NCI-H1417 (cell line): ENCODE measurements around the gene NKX6-2.

Source experiments
- DNase-seq, 3 experiments: peaks; one replicate each; lab custom pipeline; 2025; lab: John Stamatoyannopoulos, UW

NKX6-2 gene

DNA sequence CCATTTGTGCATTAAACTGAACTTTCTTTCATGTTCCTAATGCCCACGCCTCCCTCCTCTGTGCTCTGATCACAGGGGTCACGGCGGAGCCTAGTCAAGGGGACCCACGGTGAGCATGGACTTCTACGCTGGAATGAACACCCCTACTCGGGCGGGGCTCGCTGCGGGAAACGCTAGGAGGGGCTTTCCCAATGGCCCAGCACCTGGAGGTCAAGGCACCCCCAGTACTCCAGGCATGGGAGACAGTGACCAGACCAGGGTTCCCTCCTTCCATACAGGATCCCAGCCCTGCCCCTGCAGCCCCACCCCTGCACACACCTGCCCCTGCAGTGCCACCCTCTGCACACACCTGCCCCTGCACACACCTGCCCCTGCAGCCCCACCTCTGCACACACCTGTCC lies 27.1 kb upstream of the NKX6-2 start:
- DNase-seq = no peak

- DNase-seq = no peak
These were observed 26.6 kb upstream of the NKX6-2 start for GRCh38 chr10:132812520-132812919.

DNA sequence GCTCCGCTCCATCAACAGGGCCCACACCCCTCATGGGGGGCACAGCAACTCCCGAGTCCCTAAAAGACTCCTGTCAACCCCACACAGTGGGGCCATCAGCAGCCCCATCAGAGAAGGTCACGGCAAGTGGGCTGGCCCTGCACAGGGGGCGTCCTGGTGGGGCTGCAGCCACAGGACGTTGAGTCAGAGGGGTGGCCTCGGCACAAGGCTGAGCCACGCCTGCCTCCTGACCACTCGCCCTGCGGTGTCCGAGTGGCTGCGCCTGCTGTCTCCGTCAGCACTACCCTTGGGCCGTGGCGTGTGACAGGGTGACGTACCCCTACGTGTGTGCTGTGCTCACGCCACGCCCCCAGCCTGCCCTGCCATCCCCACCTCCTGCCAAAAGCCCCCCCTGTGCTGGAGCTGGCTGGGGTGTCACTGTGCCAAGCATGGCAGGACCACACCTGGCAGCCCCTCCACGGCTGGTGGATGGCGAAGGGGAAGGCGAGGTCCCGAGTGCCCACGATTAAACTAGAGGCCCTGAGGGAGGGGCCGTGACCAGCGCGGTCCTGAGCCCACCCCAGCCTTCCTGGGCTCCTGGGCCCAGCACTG lies 26.0 kb upstream of the NKX6-2 start:
- DNase-seq = no peak

GRCh38 chr10:132810807-132811700 lies 25.1 kb upstream of the NKX6-2 start:
- no peak for DNase-seq

- DNase-seq = no peak
These were observed 24.3 kb upstream of the NKX6-2 start for GRCh38 chr10:132810141-132810806.

GRCh38 chr10:132809232-132810140 lies 23.5 kb upstream of the NKX6-2 start:
- DNase-seq = no peak

GRCh38 chr10:132808383-132809231 lies 22.7 kb upstream of the NKX6-2 start:
- no peak for DNase-seq

DNA sequence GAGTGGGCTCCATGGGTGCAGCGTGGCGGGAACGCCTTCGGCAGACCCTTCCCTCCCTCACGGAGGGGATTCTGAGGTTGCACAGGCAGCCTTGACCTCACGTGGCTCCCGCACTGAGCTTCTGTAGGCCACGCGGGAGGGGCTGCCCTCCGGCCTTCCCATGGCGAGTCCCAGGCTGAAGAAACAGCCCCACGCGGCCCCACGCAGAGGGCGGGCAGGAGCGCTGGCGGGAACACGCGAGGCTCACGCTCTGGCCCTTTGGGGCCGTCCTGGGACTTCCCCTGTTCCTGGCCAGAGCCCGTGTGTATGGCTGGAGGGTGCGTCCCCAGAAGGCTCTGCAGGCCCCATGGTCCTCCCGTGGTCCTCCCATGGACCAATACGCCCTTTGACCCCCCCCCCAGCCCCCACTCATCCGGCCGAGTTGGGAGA lies 21.7 kb upstream of the NKX6-2 start:
- DNase-seq = no peak

- DNase-seq = no peak
These were observed 20.6 kb upstream of the NKX6-2 start for GRCh38 chr10:132806561-132807003.

DNA sequence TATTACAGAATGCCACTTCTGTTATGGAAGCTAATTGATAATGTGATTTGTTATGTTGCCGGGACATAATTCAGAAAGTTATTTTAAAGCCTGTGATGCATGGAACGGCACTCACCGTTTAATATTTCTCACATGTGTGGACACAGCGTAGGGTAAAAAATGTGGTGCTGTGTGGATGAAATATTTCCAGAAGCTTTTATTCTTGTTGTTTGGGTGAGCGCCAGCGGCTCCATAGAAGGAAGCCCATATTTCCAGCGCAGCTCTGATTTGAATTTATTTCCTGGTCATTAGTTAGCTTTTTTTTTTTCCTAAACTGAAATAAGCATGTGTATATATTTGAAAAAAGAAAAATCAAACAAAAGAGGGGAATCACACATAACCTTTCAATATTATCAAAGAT lies 20.2 kb upstream of the NKX6-2 start:
- DNase-seq = no peak

DNA sequence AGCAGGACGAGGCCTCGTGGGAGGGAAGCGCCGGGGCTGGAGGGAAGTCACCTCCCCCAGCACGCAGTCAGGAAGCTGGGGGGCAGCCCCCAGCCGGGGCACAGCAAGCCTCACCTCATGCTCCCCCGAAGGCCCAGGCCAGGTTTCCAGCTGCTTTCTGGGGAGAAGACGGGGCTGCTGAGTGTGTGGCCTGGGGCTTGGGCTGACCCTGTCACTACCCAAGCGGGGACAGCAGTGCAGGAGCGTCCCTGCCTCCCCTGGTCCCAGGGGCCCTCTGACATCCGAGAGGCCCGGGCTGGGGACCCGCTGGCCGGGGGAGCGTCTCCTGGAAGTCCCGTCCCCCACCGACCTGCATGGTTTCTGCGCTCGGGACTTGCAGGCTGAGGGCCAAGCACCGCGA lies 19.7 kb upstream of the NKX6-2 start:
- DNase-seq = no peak

DNA sequence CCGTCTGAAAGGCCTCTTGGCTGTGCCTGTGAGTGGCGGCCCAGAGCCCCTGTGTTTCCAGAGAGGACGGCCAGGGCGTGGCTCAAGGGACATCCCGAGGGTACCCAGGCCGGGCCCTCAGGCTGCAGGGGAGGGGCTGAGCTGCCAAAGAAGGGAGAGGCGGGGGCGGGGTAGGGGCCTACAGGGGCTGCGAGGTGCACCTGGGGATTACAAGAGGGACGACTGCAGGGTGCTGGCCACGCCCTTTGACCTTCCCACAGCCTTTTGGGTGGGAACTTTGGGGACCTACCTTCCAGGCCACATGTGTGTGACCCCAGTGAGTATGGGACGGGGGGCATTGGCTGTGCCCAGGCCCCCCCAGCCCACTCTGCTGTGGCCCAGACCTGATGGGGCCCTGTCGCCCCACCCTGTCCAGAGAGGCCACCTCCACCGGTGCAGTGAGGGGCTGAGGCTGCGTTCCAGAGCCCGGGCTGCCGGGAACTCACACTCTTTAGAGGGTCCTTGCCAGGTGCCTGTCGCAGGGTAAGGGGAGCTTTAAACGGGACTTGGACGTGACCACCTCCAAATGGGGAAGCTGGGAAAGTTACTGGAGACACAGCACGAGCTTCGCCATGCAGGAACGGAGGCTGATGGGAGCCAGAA lies 19.0 kb upstream of the NKX6-2 start:
- DNase-seq = no peak

GRCh38 chr10:132804287-132804686 lies 18.3 kb upstream of the NKX6-2 start:
- DNase-seq = no peak

GRCh38 chr10:132803416-132804210 lies 17.7 kb upstream of the NKX6-2 start:
- peak in 1 of 3 experiments; percentile 15 for DNase-seq

DNA sequence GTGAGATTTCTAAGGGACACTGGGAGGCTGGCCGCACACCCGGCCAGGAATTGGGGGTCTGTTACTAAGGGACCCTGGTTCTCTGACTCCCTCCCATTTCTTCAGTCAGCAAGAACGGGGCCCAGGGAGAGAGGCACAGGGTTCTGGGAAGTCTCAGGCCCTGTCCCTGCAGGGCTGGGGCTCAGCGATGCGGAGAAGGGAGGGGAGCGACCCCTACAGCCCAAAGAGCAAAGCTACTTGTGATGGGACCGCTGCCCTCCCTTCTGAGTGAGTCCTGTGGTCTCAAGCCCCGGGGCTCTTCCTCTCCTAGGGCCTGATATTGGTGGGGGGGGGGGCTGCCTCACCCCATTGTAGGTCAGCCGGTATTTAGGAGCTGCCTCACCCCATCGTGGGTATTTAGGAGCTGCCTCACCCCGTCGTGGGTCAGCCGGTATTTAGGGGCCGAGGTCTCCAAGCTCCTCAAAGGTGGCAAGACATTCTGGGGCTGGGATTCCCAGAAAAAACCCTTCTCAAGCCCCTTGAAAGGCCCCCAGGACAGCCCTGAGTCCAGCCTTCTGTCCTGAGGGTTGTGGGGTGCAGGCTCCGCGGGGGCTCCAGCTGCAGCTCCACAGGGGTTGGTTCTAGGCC lies 16.9 kb upstream of the NKX6-2 start:
- no peak for DNase-seq

DNA sequence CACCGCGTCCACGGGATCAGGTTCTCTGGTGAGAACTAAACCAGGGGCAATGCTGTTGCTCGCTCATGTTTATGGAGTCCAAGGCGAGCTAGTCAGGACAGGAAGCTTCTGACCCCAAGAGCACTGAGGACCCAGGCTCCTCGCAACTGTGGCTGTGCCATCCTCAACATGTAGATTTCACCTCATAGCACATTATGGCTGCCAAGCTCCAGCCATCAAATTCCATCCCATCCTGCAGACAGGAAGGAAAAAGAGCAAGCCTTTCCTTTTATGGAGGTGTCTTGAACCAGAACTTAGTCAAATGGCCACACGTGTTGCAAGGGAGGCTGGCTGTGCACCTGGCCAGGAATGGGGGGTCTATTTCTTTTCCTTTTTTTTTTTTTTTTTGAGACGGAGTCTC lies 16.1 kb upstream of the NKX6-2 start:
- DNase-seq = no peak

GRCh38 chr10:132799865-132800264 lies 13.9 kb upstream of the NKX6-2 start:
- no peak for DNase-seq

DNA sequence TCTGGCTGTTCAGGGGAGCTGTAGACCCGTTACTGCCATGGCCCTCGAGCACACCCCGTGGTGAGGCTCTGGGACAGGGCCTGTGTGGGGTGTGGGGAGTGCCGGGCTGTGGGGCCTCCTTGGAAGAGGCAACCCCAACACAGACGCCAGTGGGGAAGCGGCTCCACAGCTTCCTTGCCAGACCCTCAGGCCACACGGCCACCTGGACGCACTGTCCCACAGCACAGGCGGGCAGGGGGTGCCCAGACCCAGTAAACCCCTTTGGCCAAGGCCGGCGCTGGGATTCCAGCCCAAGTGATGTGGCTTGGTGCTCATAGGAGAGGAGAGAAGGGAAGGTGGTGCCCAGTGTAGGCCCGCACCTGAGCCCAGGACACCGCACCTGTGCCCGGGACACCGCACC lies 12.9 kb upstream of the NKX6-2 start:
- no peak for DNase-seq

GRCh38 chr10:132798403-132798802 lies 12.5 kb upstream of the NKX6-2 start:
- no peak for DNase-seq
